HEK293 (cell line): ENCODE measurements around the gene DSCAM.

Source experiments
- CTCF ChIA-PET: fragments of 350-600 bp; formaldehyde crosslinking; extraction: SDS; loops from one replicate; lab custom pipeline; 2021; ENCODE audit warnings: antibody characterized with exemption; lab: Yijun Ruan, JAX
- POLR2A ChIA-PET: fragments of 300-600 bp; formaldehyde crosslinking; extraction: SDS; loops from one replicate; lab custom pipeline; 2020; ENCODE audit warnings: antibody characterized with exemption, inconsistent platforms; lab: Yijun Ruan, JAX
- H3K27ac ChIP-seq: fragments of 200-500 bp; sonication (Bioruptor generic); 2 replicates; pipeline ENCODE4 v1.5.1; 2014; ENCODE audit warnings: low read depth, low read length, control low read depth, inconsistent platforms; ENCODE audit errors: extremely low read depth
- H3K36me3 ChIP-seq, 2 experiments: fragments of 200-500 bp in 1 of 2; sonication (Bioruptor generic) in 1 of 2; 1 replicate in 1 of 2; 2 replicates in 1 of 2; pipeline ENCODE4 v1.5.1; 2014 to 2017; ENCODE audit warnings: inconsistent platforms in 2 of 2, low read length in 2 of 2; ENCODE audit not compliant: control insufficient read depth in 2 of 2, insufficient read depth in 1 of 2
- H3K4me1 ChIP-seq: fragments of 200-500 bp; sonication (Bioruptor generic); 2 replicates; pipeline ENCODE4 v1.5.1; 2014; ENCODE audit warnings: mild to moderate bottlenecking, low read length, inconsistent platforms; ENCODE audit not compliant: control insufficient read depth, insufficient read depth
- H3K4me3 ChIP-seq: 2 replicates; pipeline ENCODE4 v1.5.1; 2011; ENCODE audit warnings: low read depth, mild to moderate bottlenecking, control low read depth, low read length, moderate library complexity
- H3K9me3 ChIP-seq: fragments of 200-500 bp; sonication (Bioruptor generic); 2 replicates; pipeline ENCODE4 v1.5.1; 2014; ENCODE audit warnings: low read depth, low read length, inconsistent platforms; ENCODE audit not compliant: control insufficient read depth, insufficient read depth
- ATF2 ChIP-seq: fragments of 450-650 bp; formaldehyde crosslinking; IDR thresholded peaks from 2 replicates; pipeline ENCODE4 v1.5.1; 2016; ENCODE audit warnings: missing biosample characterization, missing genetic modification characterization, low read depth
- GLIS1 ChIP-seq: fragments of 450-650 bp; formaldehyde crosslinking; IDR thresholded peaks from 2 replicates; pipeline ENCODE4 v1.5.1; 2016; ENCODE audit warnings: missing biosample characterization, missing genetic modification characterization
- PRDM1 ChIP-seq: fragments of 450-650 bp; formaldehyde crosslinking; IDR thresholded peaks from 2 replicates; pipeline ENCODE4; 2016; ENCODE audit warnings: missing biosample characterization, missing genetic modification characterization
- REPIN1 ChIP-seq: fragments of 450-650 bp; formaldehyde crosslinking; IDR thresholded peaks from 2 replicates; pipeline ENCODE4 v1.5.1; 2017; ENCODE audit warnings: missing biosample characterization, missing genetic modification characterization, low read depth
- SALL2 ChIP-seq: fragments of 450-650 bp; formaldehyde crosslinking; IDR thresholded peaks from 2 replicates; pipeline ENCODE4 v1.5.0; 2017; ENCODE audit warnings: missing biosample characterization, mild to moderate bottlenecking, missing genetic modification characterization, borderline replicate concordance
- SCRT1 ChIP-seq: fragments of 450-650 bp; formaldehyde crosslinking; IDR thresholded peaks from 2 replicates; pipeline ENCODE4 v1.5.1; 2016; ENCODE audit warnings: missing biosample characterization, missing genetic modification characterization, borderline replicate concordance
- SP3 ChIP-seq: fragments of 450-650 bp; formaldehyde crosslinking; IDR thresholded peaks from 2 replicates; pipeline ENCODE4 v1.5.1; 2016; ENCODE audit warnings: missing biosample characterization, missing genetic modification characterization
- YY1 ChIP-seq: fragments of 450-650 bp; formaldehyde crosslinking; IDR thresholded peaks from 2 replicates; pipeline ENCODE4 v1.5.1; 2018; ENCODE audit warnings: missing biosample characterization, missing genetic modification characterization
- ZIC2 ChIP-seq: fragments of 450-650 bp; formaldehyde crosslinking; IDR thresholded peaks from 2 replicates; pipeline ENCODE4 v1.5.1; 2016; ENCODE audit warnings: missing biosample characterization, missing genetic modification characterization
- ZNF16 ChIP-seq: fragments of 450-650 bp; formaldehyde crosslinking; IDR thresholded peaks from 2 replicates; pipeline ENCODE4 v1.5.1; 2016; ENCODE audit warnings: low read depth, missing biosample characterization, missing genetic modification characterization
- ZNF169 ChIP-seq: fragments of 450-650 bp; formaldehyde crosslinking; IDR thresholded peaks from 2 replicates; pipeline ENCODE4 v1.5.1; 2016; ENCODE audit warnings: missing biosample characterization, missing genetic modification characterization
- ZNF214 ChIP-seq: fragments of 450-650 bp; formaldehyde crosslinking; IDR thresholded peaks from 2 replicates; pipeline ENCODE4 v1.5.1; 2017; ENCODE audit warnings: missing biosample characterization, mild to moderate bottlenecking, missing genetic modification characterization, borderline replicate concordance
- ZNF354C ChIP-seq: fragments of 450-650 bp; formaldehyde crosslinking; IDR thresholded peaks from 2 replicates; pipeline ENCODE4 v1.5.1; 2016; ENCODE audit warnings: missing biosample characterization, missing genetic modification characterization, low read depth, borderline replicate concordance
- ZNF530 ChIP-seq: fragments of 450-650 bp; formaldehyde crosslinking; IDR thresholded peaks from 2 replicates; pipeline ENCODE4 v1.5.1; 2016; ENCODE audit warnings: low read depth, missing biosample characterization, missing genetic modification characterization
- ZNF571 ChIP-seq: fragments of 450-650 bp; formaldehyde crosslinking; IDR thresholded peaks from 2 replicates; pipeline ENCODE4 v1.5.0; 2017; ENCODE audit warnings: missing biosample characterization, missing genetic modification characterization
- ZNF596 ChIP-seq: fragments of 450-650 bp; IDR thresholded peaks from 2 replicates; pipeline ENCODE4 v1.5.0; 2018; ENCODE audit warnings: missing biosample characterization, mild to moderate bottlenecking, missing genetic modification characterization, moderate library complexity
- ZNF600 ChIP-seq: fragments of 450-650 bp; formaldehyde crosslinking; IDR thresholded peaks from 2 replicates; pipeline ENCODE4 v1.5.1; 2016; ENCODE audit warnings: missing biosample characterization, missing genetic modification characterization
- ZNF624 ChIP-seq: fragments of 450-650 bp; formaldehyde crosslinking; IDR thresholded peaks from 2 replicates; pipeline ENCODE4 v1.5.1; 2017; ENCODE audit warnings: missing biosample characterization, missing genetic modification characterization
- ZNF629 ChIP-seq: fragments of 450-650 bp; formaldehyde crosslinking; IDR thresholded peaks from 2 replicates; pipeline ENCODE4 v1.5.1; 2017; ENCODE audit warnings: missing biosample characterization, missing genetic modification characterization
- ZNF692 ChIP-seq: fragments of 450-650 bp; formaldehyde crosslinking; IDR thresholded peaks from 2 replicates; pipeline ENCODE4 v1.5.1; 2016; ENCODE audit warnings: missing biosample characterization, missing genetic modification characterization
- ZNF768 ChIP-seq: fragments of 450-650 bp; formaldehyde crosslinking; IDR thresholded peaks from 2 replicates; pipeline ENCODE4 v1.5.1; 2018; ENCODE audit warnings: missing biosample characterization, mild to moderate bottlenecking, missing genetic modification characterization
- ZNF776 ChIP-seq: fragments of 450-650 bp; formaldehyde crosslinking; IDR thresholded peaks from 2 replicates; pipeline ENCODE4 v1.5.0; 2017; ENCODE audit warnings: missing biosample characterization, missing genetic modification characterization, borderline replicate concordance
- ZNF837 ChIP-seq: fragments of 450-650 bp; formaldehyde crosslinking; IDR thresholded peaks from 2 replicates; pipeline ENCODE4 v1.5.1; 2016; ENCODE audit warnings: missing biosample characterization, missing genetic modification characterization
- ZSCAN23 ChIP-seq: fragments of 450-650 bp; formaldehyde crosslinking; IDR thresholded peaks from 2 replicates; pipeline ENCODE4 v1.5.1; 2016; ENCODE audit warnings: missing biosample characterization, missing genetic modification characterization

The DSCAM gene

GRCh38 chr21:40765811-40766210 is 81.1 kb downstream of the DSCAM start:
- no peaks in the 10 kb centered on the region for H3K9me3 ChIP-seq
- no peaks in the 10 kb centered on the region for H3K36me3 ChIP-seq
- no peak for TF ChIP-seq ZNF596 (tag by site-specific recombination)
- TF ChIP-seq ZNF837 (tag by site-specific recombination), result no peak
- TF ChIP-seq, all 188 proteins: peak for 0
- Histone ChIP-seq H3K4me1 (peaks cover 7% of the 10 kb centered on the region; the same call in 1 of the 2 replicates), H3K27ac (no peak overlapping the region), H3K4me3 (no peak overlapping the region)
- POLR2A ChIA-PET, result no interaction called here
- CTCF ChIA-PET, result no interaction called here

GRCh38 chr21:40760821-40761220 is 86.1 kb downstream of the DSCAM start:
- CTCF ChIA-PET, result interaction anchor here (1.3 kb wide), 1 partner anchor 311 kb away, joined by 5 read pairs; no protein-coding TSS in a partner anchor
- H3K9me3 ChIP-seq, result no peaks in the 10 kb centered on the region
- no peaks in the 10 kb centered on the region for H3K36me3 ChIP-seq
- H3K27ac ChIP-seq, result no peak overlapping the region
- TF ChIP-seq GLIS1 (tag by site-specific recombination) (no peak), ZNF624 (tag by site-specific recombination) (no peak), SCRT1 (tag by site-specific recombination) (no peak), ZNF571 (no peak), ZNF600 (tag by site-specific recombination) (no peak), ZNF530 (no peak), ZNF776 (tag by site-specific recombination) (no peak), ZNF768 (tag by site-specific recombination) (no peak), ZNF169 (no peak), ATF2 (tag by site-specific recombination) (no peak), SP3 (tag by site-specific recombination) (no peak), YY1 (tag by site-specific recombination) (no peak), ZSCAN23 (no peak), ZNF692 (no peak)
- POLR2A ChIA-PET, result no interaction called here
- H3K4me1 ChIP-seq, result peaks cover 4% of the 10 kb centered on the region; the same call in 1 of the 2 replicates
- H3K4me3 ChIP-seq, result no peak overlapping the region

- H3K36me3 ChIP-seq, result no peaks in the 10 kb centered on the region
- POLR2A ChIA-PET, result no interaction called here
- no peaks in the 10 kb centered on the region for H3K9me3 ChIP-seq
- H3K27ac ChIP-seq, result no peak overlapping the region
- H3K4me1 ChIP-seq, result no peaks in the 10 kb centered on the region
- H3K4me3 ChIP-seq, result no peak overlapping the region
- TF ChIP-seq ZNF354C (tag by site-specific recombination), result no peak
- no peak for TF ChIP-seq ZNF571
- TF ChIP-seq SALL2 (tag by site-specific recombination), result no peak
- TF ChIP-seq ZNF16 (tag by site-specific recombination), result no peak
- no peak for TF ChIP-seq PRDM1 (tag by site-specific recombination)
- TF ChIP-seq ZNF629 (tag by site-specific recombination), result no peak
- TF ChIP-seq REPIN1 (tag by site-specific recombination), result no peak
- no peak for TF ChIP-seq ZIC2 (tag by site-specific recombination)
- TF ChIP-seq ZNF837 (tag by site-specific recombination), result no peak
- TF ChIP-seq ZNF214 (tag by site-specific recombination), result no peak
- CTCF ChIA-PET, result no interaction called here
Measured at GRCh38 chr21:40759061-40759460, 87.9 kb downstream of the DSCAM start.
